ENCODE measurements around the gene ALS2.

GRCh38 chr2:201674298-201674697 lies 106.4 kb downstream of the ALS2 start:
- TF ChIP-seq CTCF (IDR thresholded peaks at IDR 0.05 in 4 of 5, conservative IDR thresholded peaks at IDR 0.05 in 1 of 5) = no peak
- no peak for TF ChIP-seq POLR2A (IDR thresholded peaks at IDR 0.05)

All from gastrocnemius medialis (tissue), 4 donors.